SIG-M5 treated with dmso at 0.1 percent for 504 hours (cell line): ENCODE measurements around the gene GASK1A.

Experiments used
- DNase-seq: peaks from one replicate; lab custom pipeline; 2025; ENCODE audit not compliant: unreplicated experiment; lab: John Stamatoyannopoulos, UW

Gene GASK1A

GRCh38 chr3:43013256-43013655 lies 34.1 kb downstream of the GASK1A start:
- DNase-seq, result no peak

- DNase-seq, result no peak
Measured at GRCh38 chr3:43013743-43014155, 34.6 kb downstream of the GASK1A start.

- DNase-seq, result no peak
Measured at GRCh38 chr3:43014241-43014640, 35.1 kb downstream of the GASK1A start.

GRCh38 chr3:43014956-43015355 lies 35.8 kb downstream of the GASK1A start:
- no peak for DNase-seq

- DNase-seq, result no peak
Measured at GRCh38 chr3:43015572-43015971, 36.5 kb downstream of the GASK1A start.

- no peak for DNase-seq
Measured at GRCh38 chr3:43015991-43016865, 37.1 kb downstream of the GASK1A start.

GRCh38 chr3:43017004-43017403 lies 37.9 kb downstream of the GASK1A start:
- no peak for DNase-seq

GRCh38 chr3:43017593-43018195 lies 38.6 kb downstream of the GASK1A start:
- no peak for DNase-seq

- no peak for DNase-seq
Measured at GRCh38 chr3:43018246-43018645, 39.1 kb downstream of the GASK1A start.

- no peak for DNase-seq
Measured at GRCh38 chr3:43019006-43019809, 40.1 kb downstream of the GASK1A start.

- no peak for DNase-seq
Measured at GRCh38 chr3:43019826-43020225, 40.7 kb downstream of the GASK1A start.

- DNase-seq, result no peak
Measured at GRCh38 chr3:43021186-43021585, 42.1 kb downstream of the GASK1A start.

GRCh38 chr3:43022121-43022520 lies 43.0 kb downstream of the GASK1A start:
- DNase-seq, result no peak

GRCh38 chr3:43023066-43023465 lies 44.0 kb downstream of the GASK1A start:
- DNase-seq, result no peak

- no peak for DNase-seq
Measured at GRCh38 chr3:43023746-43024145, 44.6 kb downstream of the GASK1A start.

GRCh38 chr3:43024181-43024885 lies 45.2 kb downstream of the GASK1A start:
- DNase-seq, result peak; percentile 73

GRCh38 chr3:43025423-43025822 lies 46.3 kb downstream of the GASK1A start:
- no peak for DNase-seq

- DNase-seq, result no peak
Measured at GRCh38 chr3:43028001-43028400, 48.9 kb downstream of the GASK1A start.

GRCh38 chr3:43028678-43029490 lies 49.8 kb downstream of the GASK1A start:
- DNase-seq, result no peak
